ENCODE measurements around the gene ETV6.
A peak's percentile ranks its signal among the peaks of the same experiment; 100 is the strongest.
"Not testable (repeated sequence)": the region's sequence is repeated elsewhere in the genome, so short reads cannot be mapped to it uniquely, and the experiment has no call there.

ETV6 gene

GRCh38 chr12:11668611-11669010, 19.1 kb downstream of the ETV6 start:
- no peak for DNase-seq (ENCODE audit: low read depth)

GRCh38 chr12:11669348-11669747, 19.9 kb downstream of the ETV6 start:
- DNase-seq (ENCODE audit: low read depth): no peak

GRCh38 chr12:11672256-11673191, 23.1 kb downstream of the ETV6 start:
- no peak for DNase-seq (ENCODE audit: low read depth)

- no peak for DNase-seq (ENCODE audit: low read depth)
Measured at GRCh38 chr12:11673666-11674461, 24.4 kb downstream of the ETV6 start.

- DNase-seq (ENCODE audit: low read depth): no peak
Measured at GRCh38 chr12:11674894-11675390, 25.5 kb downstream of the ETV6 start.

GRCh38 chr12:11676052-11676451, 26.6 kb downstream of the ETV6 start:
- no peak for DNase-seq (ENCODE audit: low read depth)

GRCh38 chr12:11677093-11677492, 27.6 kb downstream of the ETV6 start:
- no peak for DNase-seq (ENCODE audit: low read depth)

- DNase-seq (ENCODE audit: low read depth): no peak
Measured at GRCh38 chr12:11677752-11678151, 28.3 kb downstream of the ETV6 start.

- DNase-seq (ENCODE audit: low read depth): no peak
Measured at GRCh38 chr12:11678781-11679180, 29.3 kb downstream of the ETV6 start.

GRCh38 chr12:11681207-11681606, 31.7 kb downstream of the ETV6 start:
- DNase-seq (ENCODE audit: low read depth): no peak

GRCh38 chr12:11681695-11682094, 32.2 kb downstream of the ETV6 start:
- not testable (repeated sequence) for DNase-seq (ENCODE audit: low read depth)

- no peak for DNase-seq (ENCODE audit: low read depth)
Measured at GRCh38 chr12:11684393-11684792, 34.9 kb downstream of the ETV6 start.

GRCh38 chr12:11684811-11685210, 35.3 kb downstream of the ETV6 start:
- no peak for DNase-seq (ENCODE audit: low read depth)

- DNase-seq (ENCODE audit: low read depth): no peak
Measured at GRCh38 chr12:11685316-11685715, 35.8 kb downstream of the ETV6 start.

GRCh38 chr12:11685716-11686115, 36.2 kb downstream of the ETV6 start:
- DNase-seq (ENCODE audit: low read depth): no peak

GRCh38 chr12:11686120-11686519, 36.6 kb downstream of the ETV6 start:
- DNase-seq (ENCODE audit: low read depth): no peak

GRCh38 chr12:11687528-11687927, 38.1 kb downstream of the ETV6 start:
- DNase-seq (ENCODE audit: low read depth): peak; percentile 2

- no peak for DNase-seq (ENCODE audit: low read depth)
Measured at GRCh38 chr12:11688379-11688778, 38.9 kb downstream of the ETV6 start.

- peak; percentile 18 for DNase-seq (ENCODE audit: low read depth)
Measured at GRCh38 chr12:11688831-11689230, 39.4 kb downstream of the ETV6 start.

- DNase-seq (ENCODE audit: low read depth): no peak
Measured at GRCh38 chr12:11689591-11690186, 40.2 kb downstream of the ETV6 start.

- no peak for DNase-seq (ENCODE audit: low read depth)
Measured at GRCh38 chr12:11693067-11693466, 43.6 kb downstream of the ETV6 start.

GRCh38 chr12:11693601-11694000, 44.1 kb downstream of the ETV6 start:
- DNase-seq (ENCODE audit: low read depth): no peak

Data from fibroblast of the conjunctiva (primary cell).